Peyer's patch (tissue), 4 donors: ENCODE measurements around the gene MYRIP.

Source experiments
- CTCF ChIP-seq, 6 experiments: fragments of 450-650 bp in 4 of 6; fragments of 200-600 bp in 2 of 6; sonication (generic) in 1 of 6; IDR thresholded peaks; one replicate each; pipeline ENCODE4 v1.5.1; 2017 to 2019; ENCODE audit warnings: antibody characterized with exemption in 6 of 6, mild to moderate bottlenecking in 3 of 6, moderate library complexity in 1 of 6
- POLR2A ChIP-seq, 2 donors: fragments of 450-650 bp; IDR thresholded peaks; one replicate each; pipeline ENCODE4 v1.5.1; 2017; ENCODE audit warnings: antibody characterized with exemption in 2 of 2, mild to moderate bottlenecking in 2 of 2, moderate library complexity in 2 of 2

GRCh38 chr3:40109641-40110490 is 300.5 kb downstream of the MYRIP start:
- TF ChIP-seq CTCF (IDR thresholded peaks at IDR 0.05) (no peak), POLR2A (IDR thresholded peaks at IDR 0.05) (no peak)
